Panc1 (cell line): Measurements from ENCODE around the gene GLS. TPM values are rescaled to one million over a fixed set of nuclear protein-coding genes. Genes with fewer than 3 reads are reported as not detected.

Experiments used
- ATAC-seq: fragments of 200-7000 bp; cut with Tn5 transposase; 2 replicates; pipeline ENCODE4 v1.9.1; 2020; ENCODE audit warnings: mild to moderate bottlenecking, moderate library complexity
- BruUV-seq: library from RNA; stranded (reverse); fragments of 400-500 nt; replicated peaks from 2 replicates; lab custom pipeline; 2021; lab: Mats Ljungman, UMichigan
- CTCF ChIA-PET: fragments of 300-600 bp; sonication (Branson Sonifier 250); formaldehyde crosslinking; loops from one replicate; lab custom pipeline; 2022; ENCODE audit warnings: antibody characterized with exemption; lab: Charles Lee
- POLR2A ChIA-PET: fragments of 300-600 bp; sonication (Branson Sonifier 250); formaldehyde crosslinking; loops from one replicate; lab custom pipeline; 2022; ENCODE audit warnings: antibody characterized with exemption; lab: Charles Lee
- DNase-seq: peaks from one replicate; pipeline ENCODE4 v3.0.0-alpha.2; 2010; ENCODE audit warnings: low read depth, low spot score
- H3K27ac ChIP-seq: 2 replicates; pipeline ENCODE4 v1.5.1; 2011; ENCODE audit warnings: mild to moderate bottlenecking, low read length, inconsistent platforms
- H3K27me3 ChIP-seq: fragments of 200-500 bp; sonication (Bioruptor generic); 2 replicates; pipeline ENCODE4 v1.6.0; 2014; ENCODE audit warnings: low read length, inconsistent platforms; ENCODE audit not compliant: control insufficient read depth, insufficient read depth
- H3K36me3 ChIP-seq: fragments of 200-500 bp; sonication (Bioruptor generic); 2 replicates; pipeline ENCODE4 v1.5.1; 2014; ENCODE audit warnings: inconsistent platforms, mild to moderate bottlenecking, low read length, moderate library complexity; ENCODE audit not compliant: control insufficient read depth, insufficient read depth
- H3K4me1 ChIP-seq: 2 replicates; pipeline ENCODE4 v1.5.1; 2011; ENCODE audit warnings: inconsistent platforms, mild to moderate bottlenecking, low read length, moderate library complexity; ENCODE audit not compliant: control insufficient read depth, insufficient read depth
- H3K4me3 ChIP-seq, 2 experiments: 2 replicates each; pipeline ENCODE4 v1.5.1; 2011 to 2012; ENCODE audit warnings: low read depth in 2 of 2, low read length in 2 of 2, mild to moderate bottlenecking in 2 of 2, inconsistent platforms in 1 of 2, moderate library complexity in 1 of 2
- H3K9me3 ChIP-seq: fragments of 200-500 bp; sonication (Bioruptor generic); 2 replicates; pipeline ENCODE4 v1.5.1; 2014; ENCODE audit warnings: low read depth, mild to moderate bottlenecking, inconsistent platforms, low read length, moderate library complexity; ENCODE audit not compliant: control insufficient read depth, insufficient read depth
- CTCF ChIP-seq: fragments of 450-650 bp; IDR thresholded peaks from 2 replicates; pipeline ENCODE4 v1.5.1; 2017; ENCODE audit warnings: mild to moderate bottlenecking
- POLR2AphosphoS5 ChIP-seq: IDR thresholded peaks from 2 replicates; pipeline ENCODE4 v1.6.1; 2012; ENCODE audit warnings: mild to moderate bottlenecking, low read depth, low read length, moderate library complexity
- REST ChIP-seq, 2 experiments: IDR thresholded peaks; 2 replicates each; pipeline ENCODE4 v1.6.1; 2011 to 2012; ENCODE audit warnings: low read depth in 2 of 2, control low read depth in 1 of 2, low read length in 1 of 2, mild to moderate bottlenecking in 1 of 2, moderate library complexity in 1 of 2; ENCODE audit not compliant: insufficient read depth in 1 of 2
- SIN3A ChIP-seq: IDR thresholded peaks from 2 replicates; pipeline ENCODE4 v1.6.1; 2012; ENCODE audit warnings: low read depth, mild to moderate bottlenecking, low read length, moderate library complexity, borderline replicate concordance; ENCODE audit not compliant: insufficient read depth
- TCF7L2 ChIP-seq: IDR thresholded peaks from 2 replicates; pipeline ENCODE4 v1.6.1; 2011; ENCODE audit warnings: mild to moderate bottlenecking, low read depth, low read length, inconsistent platforms
- in situ Hi-C: cut with HindIII; loops from 2 replicates; pipeline ENCODE4 v1.10.0; 2016; ENCODE audit warnings: low sequenced_read_pairs, low pct_unique_long_range_greater_than_20kb
- intact Hi-C: fragments of 100-400 bp; cut with micrococcal nuclease; formaldehyde crosslinking; loops from one replicate; pipeline ENCODE4 v1.10.0; 2022; ENCODE audit not compliant: unreplicated experiment
- total RNA-seq: library from RNA; stranded (reverse); gene quantifications from one replicate; pipeline ENCODE4 v1.2.1, GENCODE V29; 2021; ENCODE audit not compliant: unreplicated experiment

Gene GLS
- total RNA-seq, 1 experiment from 2014 or later = 93.9 TPM

DNA sequence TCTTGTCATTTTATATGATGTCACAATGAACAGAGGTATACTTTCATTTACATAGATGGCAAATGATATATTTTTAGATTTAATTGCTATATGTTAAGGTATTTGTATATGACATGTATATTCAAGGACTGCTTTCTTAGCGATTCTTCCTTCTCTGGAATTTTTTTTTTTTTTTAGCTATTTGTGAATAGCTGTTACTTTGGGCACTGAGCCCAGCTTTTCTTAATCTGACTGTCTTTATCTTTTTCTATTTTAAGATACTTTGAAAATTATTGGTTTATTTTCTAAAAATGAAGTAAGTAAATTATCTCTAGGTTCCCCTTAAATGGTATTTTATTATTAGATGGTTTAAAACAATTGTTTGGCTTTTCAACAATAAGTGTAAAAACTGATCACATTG lies 4.0 kb upstream of the GLS start:
- POLR2A ChIA-PET = interaction anchor here (0.6 kb wide), 1 partner anchor 66 kb away, joined by 7 read pairs; no protein-coding TSS in a partner anchor
- H3K27me3 ChIP-seq = no peaks in the 10 kb centered on the region
- H3K4me1 ChIP-seq = peaks cover 5% of the 10 kb centered on the region; the same call in 1 of the 2 replicates
- in situ Hi-C loops = no loop called here
- H3K4me3 ChIP-seq = no peak overlapping the region
- intact Hi-C loops = no loop called here
- no peaks in the 10 kb centered on the region; the same call in 1 of the 2 replicates for H3K36me3 ChIP-seq
- TF ChIP-seq TCF7L2 (no peak), POLR2AphosphoS5 (no peak)
- no TSS peak for BruUV-seq
- CTCF ChIA-PET = interaction anchor here (0.6 kb wide), 1 partner anchor 506 kb away, joined by 4 read pairs; no protein-coding TSS in a partner anchor
- DNase-seq (no peak), ATAC-seq (no peak)
- no peak overlapping the region for H3K27ac ChIP-seq
- no peaks in the 10 kb centered on the region for H3K9me3 ChIP-seq

GRCh38 chr2:190877436-190877835 lies 3.2 kb upstream of the GLS start:
- in situ Hi-C loops (no loop called here), intact Hi-C loops (no loop called here)
- Histone ChIP-seq H3K27ac (no peak overlapping the region), H3K4me1 (peaks cover 5% of the 10 kb centered on the region; the same call in 1 of the 2 replicates), H3K36me3 (peaks cover 5% of the 10 kb centered on the region; the same call in 1 of the 2 replicates), H3K27me3 (no peaks in the 10 kb centered on the region), H3K9me3 (no peaks in the 10 kb centered on the region), H3K4me3 (no peak overlapping the region)
- CTCF ChIA-PET = no interaction called here
- DNase-seq (no peak), ATAC-seq (no peak)
- BruUV-seq = no TSS peak
- TF ChIP-seq POLR2AphosphoS5 = no peak
- TF ChIP-seq TCF7L2 = no peak
- TF ChIP-seq SIN3A = no peak
- no peak for TF ChIP-seq REST (IDR thresholded peaks at IDR 0.05; ENCODE audit: insufficient read depth in 1 of 2, low read depth in 2 of 2, low read length in 1 of 2)
- no peak for TF ChIP-seq CTCF
- POLR2A ChIA-PET = no interaction called here
